ENCODE data around the gene BBS9. TPM values are rescaled to one million over a fixed set of nuclear protein-coding genes. Genes with fewer than 3 reads are reported as not detected.

BBS9 gene
- total and polyA plus RNA-seq, 9 of the 15 experiments (the other 6 are each of a cell fraction or from before 2014, with no cell fraction given) = 0.77 to 3.3 (median 2.4) TPM

GRCh38 chr7:33089142-33089541 is 40.2 kb upstream of the BBS9 start:
- 44% methylated on average over 7 of the region's 7 CpGs for WGBS (ENCODE audit: insufficient coverage, low coverage, missing lambda C conversion rate)
- POLR2A ChIA-PET = interaction anchor here (1.3 kb wide), 1 partner anchor 14 kb away, joined by 3 read pairs; no protein-coding TSS in a partner anchor
- H3K9me3 ChIP-seq (replicated peaks; ENCODE audit: control insufficient read depth, insufficient read depth, low read depth, low read length) = no peaks in the 10 kb centered on the region
- H3K4me1 ChIP-seq (replicated peaks in 1 of 2; ENCODE audit: control insufficient read depth in 2 of 2, insufficient read depth in 2 of 2, low read length in 2 of 2) = peaks cover 0 to 12% of the 10 kb centered on the region in 2 experiments; a peak in 3 of 5 replicates
- DNase-seq (ENCODE audit: extremely low read depth in 1 of 4, low spot score in 3 of 4) = no peak
- ATAC-seq = no peak
- H3K27ac ChIP-seq (ENCODE audit: extremely low read depth, low read depth, low read length) = no peak overlapping the region
- no peak overlapping the region for H2AFZ ChIP-seq (ENCODE audit: low read depth, low read length)
- intact Hi-C loops (cut with micrococcal nuclease) (no loop called here), in situ Hi-C loops (cut with MboI) (no loop called here)
- no peak for FAIRE-seq
- no TSS peak for BruUV-seq (replicated peaks)
- no peak overlapping the region for H3K9ac ChIP-seq (ENCODE audit: insufficient read depth in 1 of 2, low read depth in 2 of 2, low read length in 2 of 2)
- TF ChIP-seq EGR1 (conservative IDR thresholded peaks at IDR 0.05) (no peak), SPI1 (IDR thresholded peaks at IDR 0.05; ENCODE audit: borderline replicate concordance, low read depth, low read length) (peak; percentile 61; the same call in 1 of the 2 replicates), MXD1 (CRISPR knock-in tag; IDR thresholded peaks at IDR 0.05; ENCODE audit: borderline replicate concordance, poor library complexity, severe bottlenecking) (no peak), CBFA2T2 (conservative IDR thresholded peaks at IDR 0.05) (no peak), XRCC3 (IDR thresholded peaks at IDR 0.05) (no peak), ERF (CRISPR knock-in tag; IDR thresholded peaks at IDR 0.05) (no peak), SMC3 (conservative IDR thresholded peaks at IDR 0.05; ENCODE audit: insufficient read depth, low read depth, low read length) (no peak), ZBTB7A (IDR thresholded peaks at IDR 0.05; ENCODE audit: borderline replicate concordance, control insufficient read depth, low read depth, low read length) (no peak), ESRRA (IDR thresholded peaks at IDR 0.05; ENCODE audit: borderline replicate concordance, low read depth) (peak; percentile 89), EWSR1 (IDR thresholded peaks at IDR 0.05; ENCODE audit: borderline replicate concordance, low read depth, partially characterized antibody) (no peak)
- H3K27me3 ChIP-seq (ENCODE audit: control insufficient read depth in 2 of 2, insufficient read depth in 2 of 2, low read length in 2 of 2) = no peaks in the 10 kb centered on the region
- H4K20me1 ChIP-seq (replicated peaks; ENCODE audit: control insufficient read depth, insufficient read depth, low read length) = no peaks in the 10 kb centered on the region
- H3K9me1 ChIP-seq (ENCODE audit: control insufficient read depth, insufficient read depth, low read length) = no peaks in the 10 kb centered on the region
- H3K36me3 ChIP-seq (ENCODE audit: control insufficient read depth, insufficient read depth, low read length) = peaks cover 9% of the 10 kb centered on the region; the same call in 2 of the 3 replicates
- H3K79me2 ChIP-seq (ENCODE audit: control insufficient read depth, insufficient read depth, low read length) = no peaks in the 10 kb centered on the region
- CTCF ChIA-PET (ENCODE audit: low intra/inter-chr PET ratio) = no interaction called here
- no peak overlapping the region for H3K4me3 ChIP-seq
- H3K4me2 ChIP-seq (ENCODE audit: insufficient read depth, low read length) = no peak overlapping the region

Data from K562 (cell line).